ENCODE data around the gene OR52E2. TPM values are rescaled to one million over a fixed set of nuclear protein-coding genes. Genes with fewer than 3 reads are reported as not detected.

Gene OR52E2
- total RNA-seq, 1 experiment from 2014 or later: not detected

DNA sequence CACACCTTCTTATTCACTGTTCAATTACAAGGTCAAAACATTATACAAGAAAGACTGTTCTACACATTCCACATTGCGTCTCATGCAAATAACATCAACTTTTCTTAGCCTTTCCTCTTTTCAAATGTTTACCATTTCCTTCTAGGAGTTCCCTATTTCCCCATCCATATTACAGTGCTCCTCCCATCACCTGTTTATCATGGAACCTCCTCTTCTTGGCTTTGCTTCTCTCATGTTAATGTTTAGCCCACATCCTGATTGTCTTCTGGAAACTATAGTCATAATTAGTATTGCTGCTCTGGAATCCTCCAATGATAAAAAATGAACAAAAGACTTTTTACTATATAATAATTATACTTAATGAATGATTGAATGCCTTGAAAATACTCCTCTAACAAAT is 31.2 kb upstream of the OR52E2 start:
- CTCF ChIA-PET: no interaction called here
- Histone ChIP-seq H3K4me1 (ENCODE audit: control insufficient read depth, insufficient read depth, low read length) (no peaks in the 10 kb centered on the region), H3K27ac (ENCODE audit: low read length) (no peak overlapping the region), H3K4me3 (ENCODE audit: low read depth in 2 of 2, low read length in 2 of 2) (no peak overlapping the region), H3K36me3 (ENCODE audit: control insufficient read depth, insufficient read depth, low read length) (no peaks in the 10 kb centered on the region), H3K27me3 (ENCODE audit: control insufficient read depth, insufficient read depth, low read length) (no peaks in the 10 kb centered on the region), H3K9me3 (ENCODE audit: control insufficient read depth, insufficient read depth, low read depth, low read length) (no peaks in the 10 kb centered on the region)
- POLR2A ChIA-PET: no interaction called here
- intact Hi-C loops (cut with micrococcal nuclease; ENCODE audit: unreplicated experiment) (loop anchor here (10.0 kb wide), 1 partner anchor 456 kb away; the partner anchor contains the start of gene OR51D1), in situ Hi-C loops (cut with HindIII; ENCODE audit: low pct_unique_long_range_greater_than_20kb, low sequenced_read_pairs) (no loop called here)
- DNase-seq (ENCODE audit: low read depth, low spot score) (no peak), ATAC-seq (no peak)
- no TSS peak for BruUV-seq (replicated peaks)
- TF ChIP-seq TCF7L2 (IDR thresholded peaks at IDR 0.05; ENCODE audit: low read depth, low read length) (no peak), POLR2AphosphoS5 (IDR thresholded peaks at IDR 0.05; ENCODE audit: low read depth, low read length) (no peak), SIN3A (IDR thresholded peaks at IDR 0.05; ENCODE audit: borderline replicate concordance, insufficient read depth, low read depth, low read length) (no peak)
- TF ChIP-seq, protein P1, sequence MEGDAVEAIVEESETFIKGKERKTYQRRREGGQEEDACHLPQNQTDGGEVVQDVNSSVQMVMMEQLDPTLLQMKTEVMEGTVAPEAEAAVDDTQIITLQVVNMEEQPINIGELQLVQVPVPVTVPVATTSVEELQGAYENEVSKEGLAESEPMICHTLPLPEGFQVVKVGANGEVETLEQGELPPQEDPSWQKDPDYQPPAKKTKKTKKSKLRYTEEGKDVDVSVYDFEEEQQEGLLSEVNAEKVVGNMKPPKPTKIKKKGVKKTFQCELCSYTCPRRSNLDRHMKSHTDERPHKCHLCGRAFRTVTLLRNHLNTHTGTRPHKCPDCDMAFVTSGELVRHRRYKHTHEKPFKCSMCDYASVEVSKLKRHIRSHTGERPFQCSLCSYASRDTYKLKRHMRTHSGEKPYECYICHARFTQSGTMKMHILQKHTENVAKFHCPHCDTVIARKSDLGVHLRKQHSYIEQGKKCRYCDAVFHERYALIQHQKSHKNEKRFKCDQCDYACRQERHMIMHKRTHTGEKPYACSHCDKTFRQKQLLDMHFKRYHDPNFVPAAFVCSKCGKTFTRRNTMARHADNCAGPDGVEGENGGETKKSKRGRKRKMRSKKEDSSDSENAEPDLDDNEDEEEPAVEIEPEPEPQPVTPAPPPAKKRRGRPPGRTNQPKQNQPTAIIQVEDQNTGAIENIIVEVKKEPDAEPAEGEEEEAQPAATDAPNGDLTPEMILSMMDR (IDR thresholded peaks at IDR 0.05): no peak
- TF ChIP-seq, protein P2, sequence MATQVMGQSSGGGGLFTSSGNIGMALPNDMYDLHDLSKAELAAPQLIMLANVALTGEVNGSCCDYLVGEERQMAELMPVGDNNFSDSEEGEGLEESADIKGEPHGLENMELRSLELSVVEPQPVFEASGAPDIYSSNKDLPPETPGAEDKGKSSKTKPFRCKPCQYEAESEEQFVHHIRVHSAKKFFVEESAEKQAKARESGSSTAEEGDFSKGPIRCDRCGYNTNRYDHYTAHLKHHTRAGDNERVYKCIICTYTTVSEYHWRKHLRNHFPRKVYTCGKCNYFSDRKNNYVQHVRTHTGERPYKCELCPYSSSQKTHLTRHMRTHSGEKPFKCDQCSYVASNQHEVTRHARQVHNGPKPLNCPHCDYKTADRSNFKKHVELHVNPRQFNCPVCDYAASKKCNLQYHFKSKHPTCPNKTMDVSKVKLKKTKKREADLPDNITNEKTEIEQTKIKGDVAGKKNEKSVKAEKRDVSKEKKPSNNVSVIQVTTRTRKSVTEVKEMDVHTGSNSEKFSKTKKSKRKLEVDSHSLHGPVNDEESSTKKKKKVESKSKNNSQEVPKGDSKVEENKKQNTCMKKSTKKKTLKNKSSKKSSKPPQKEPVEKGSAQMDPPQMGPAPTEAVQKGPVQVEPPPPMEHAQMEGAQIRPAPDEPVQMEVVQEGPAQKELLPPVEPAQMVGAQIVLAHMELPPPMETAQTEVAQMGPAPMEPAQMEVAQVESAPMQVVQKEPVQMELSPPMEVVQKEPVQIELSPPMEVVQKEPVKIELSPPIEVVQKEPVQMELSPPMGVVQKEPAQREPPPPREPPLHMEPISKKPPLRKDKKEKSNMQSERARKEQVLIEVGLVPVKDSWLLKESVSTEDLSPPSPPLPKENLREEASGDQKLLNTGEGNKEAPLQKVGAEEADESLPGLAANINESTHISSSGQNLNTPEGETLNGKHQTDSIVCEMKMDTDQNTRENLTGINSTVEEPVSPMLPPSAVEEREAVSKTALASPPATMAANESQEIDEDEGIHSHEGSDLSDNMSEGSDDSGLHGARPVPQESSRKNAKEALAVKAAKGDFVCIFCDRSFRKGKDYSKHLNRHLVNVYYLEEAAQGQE (IDR thresholded peaks at IDR 0.05; ENCODE audit: insufficient read depth in 1 of 2, low read depth in 2 of 2, low read length in 1 of 2): no peak

DNA sequence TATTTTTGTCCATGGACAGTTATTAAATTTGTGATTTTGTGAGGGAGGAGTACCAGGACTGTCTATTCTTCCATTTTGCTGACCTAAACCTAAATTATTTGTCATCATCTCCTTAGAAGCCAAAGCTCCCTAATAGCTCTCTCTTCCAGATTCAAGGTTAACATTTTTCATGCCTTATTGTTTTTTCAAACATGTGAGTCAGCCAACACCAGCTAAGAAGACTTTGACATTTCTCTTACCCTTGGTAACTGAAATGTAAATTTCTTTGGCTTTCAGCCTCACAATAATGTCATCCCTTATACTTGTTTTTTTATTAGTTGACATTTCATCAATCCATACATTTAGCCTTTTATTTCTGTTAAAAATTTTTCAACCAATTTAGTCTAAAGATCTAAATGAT is 29.1 kb upstream of the OR52E2 start:
- ATAC-seq: no peak
- ChIA-PET POLR2A (no interaction called here), CTCF (no interaction called here)
- Histone ChIP-seq H3K27ac (ENCODE audit: low read length) (no peak overlapping the region), H3K4me3 (ENCODE audit: low read depth in 2 of 2, low read length in 2 of 2) (no peak overlapping the region), H3K36me3 (ENCODE audit: control insufficient read depth, insufficient read depth, low read length) (no peaks in the 10 kb centered on the region), H3K9me3 (ENCODE audit: control insufficient read depth, insufficient read depth, low read depth, low read length) (no peaks in the 10 kb centered on the region), H3K27me3 (ENCODE audit: control insufficient read depth, insufficient read depth, low read length) (no peaks in the 10 kb centered on the region), H3K4me1 (ENCODE audit: control insufficient read depth, insufficient read depth, low read length) (no peaks in the 10 kb centered on the region)
- no peak for DNase-seq (ENCODE audit: low read depth, low spot score)
- in situ Hi-C loops (cut with HindIII; ENCODE audit: low pct_unique_long_range_greater_than_20kb, low sequenced_read_pairs) (no loop called here), intact Hi-C loops (cut with micrococcal nuclease; ENCODE audit: unreplicated experiment) (no loop called here)
- TF ChIP-seq, protein P1 (IDR thresholded peaks at IDR 0.05): no peak
- TF ChIP-seq SIN3A (IDR thresholded peaks at IDR 0.05; ENCODE audit: borderline replicate concordance, insufficient read depth, low read depth, low read length): no peak
- no peak for TF ChIP-seq POLR2AphosphoS5 (IDR thresholded peaks at IDR 0.05; ENCODE audit: low read depth, low read length)
- no peak for TF ChIP-seq TCF7L2 (IDR thresholded peaks at IDR 0.05; ENCODE audit: low read depth, low read length)
- TF ChIP-seq, protein P2 (IDR thresholded peaks at IDR 0.05; ENCODE audit: insufficient read depth in 1 of 2, low read depth in 2 of 2, low read length in 1 of 2): no peak
- BruUV-seq (replicated peaks): no TSS peak

Data from Panc1 (cell line).